Loucy (cell line): ENCODE data around the gene FDXR.

ENCODE experiments used
- CTCF ChIP-seq: fragments of 200-600 bp; sonication (generic); conservative IDR thresholded peaks from 2 replicates; pipeline ENCODE4 v1.5.1; 2014; ENCODE audit warnings: mild to moderate bottlenecking, antibody characterized with exemption, low read length
- EZH2phosphoT487 ChIP-seq: fragments of 200-600 bp; IDR thresholded peaks from 2 replicates; pipeline ENCODE4 v1.6.1; 2018; ENCODE audit warnings: antibody characterized with exemption, mild to moderate bottlenecking, moderate library complexity, borderline replicate concordance

DNA sequence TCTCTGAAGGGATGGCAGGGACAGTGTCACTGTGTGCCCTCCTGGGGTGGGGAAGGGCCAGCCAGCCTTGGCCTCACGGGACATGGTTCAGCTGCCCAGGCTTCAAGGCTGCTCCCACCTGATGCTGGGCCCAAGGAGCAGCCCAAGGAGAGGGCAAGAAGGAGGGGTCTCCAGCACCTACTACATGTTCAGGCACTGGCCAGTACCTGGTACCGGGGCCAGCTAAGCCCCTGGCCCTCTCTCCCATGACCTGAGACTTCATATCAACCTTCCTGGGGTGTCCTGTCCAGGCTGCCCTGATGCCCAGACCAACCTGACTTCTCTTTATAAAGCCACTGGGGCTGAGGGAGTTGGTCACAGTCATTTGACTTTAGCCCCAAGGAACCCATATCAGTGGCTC is 49.0 kb upstream of the FDXR start:
- TF ChIP-seq CTCF (no peak), EZH2phosphoT487 (no peak)
